NCI-H748 (cell line): ENCODE measurements around the gene SOBP.
"Not testable (repeated sequence)": the region's sequence is repeated elsewhere in the genome, so short reads cannot be mapped to it uniquely, and the experiment has no call there.

Experiments
- DNase-seq: peaks from one replicate; lab custom pipeline; 2025; ENCODE audit not compliant: unreplicated experiment; lab: John Stamatoyannopoulos, UW

Gene SOBP

DNA sequence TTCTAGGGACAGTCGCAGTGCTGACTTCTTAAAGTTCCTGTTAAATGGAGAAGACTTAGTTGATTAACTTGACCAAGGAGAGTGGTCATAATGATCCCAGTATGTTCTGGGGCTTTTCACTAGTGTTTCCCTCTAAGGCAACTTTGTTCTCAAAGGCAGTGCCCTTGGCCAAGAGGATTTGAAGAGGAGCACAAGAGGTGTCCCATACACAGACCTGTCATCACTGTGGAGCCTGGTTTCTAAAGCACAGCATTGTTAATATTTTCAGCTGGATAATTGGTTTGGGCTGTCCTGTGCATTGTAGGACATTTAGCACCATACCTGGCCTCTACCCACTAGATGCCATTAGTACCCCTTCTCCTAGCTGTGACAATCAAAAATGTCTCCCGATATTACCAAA is 30.8 kb downstream of the SOBP start:
- not testable (repeated sequence) for DNase-seq

DNA sequence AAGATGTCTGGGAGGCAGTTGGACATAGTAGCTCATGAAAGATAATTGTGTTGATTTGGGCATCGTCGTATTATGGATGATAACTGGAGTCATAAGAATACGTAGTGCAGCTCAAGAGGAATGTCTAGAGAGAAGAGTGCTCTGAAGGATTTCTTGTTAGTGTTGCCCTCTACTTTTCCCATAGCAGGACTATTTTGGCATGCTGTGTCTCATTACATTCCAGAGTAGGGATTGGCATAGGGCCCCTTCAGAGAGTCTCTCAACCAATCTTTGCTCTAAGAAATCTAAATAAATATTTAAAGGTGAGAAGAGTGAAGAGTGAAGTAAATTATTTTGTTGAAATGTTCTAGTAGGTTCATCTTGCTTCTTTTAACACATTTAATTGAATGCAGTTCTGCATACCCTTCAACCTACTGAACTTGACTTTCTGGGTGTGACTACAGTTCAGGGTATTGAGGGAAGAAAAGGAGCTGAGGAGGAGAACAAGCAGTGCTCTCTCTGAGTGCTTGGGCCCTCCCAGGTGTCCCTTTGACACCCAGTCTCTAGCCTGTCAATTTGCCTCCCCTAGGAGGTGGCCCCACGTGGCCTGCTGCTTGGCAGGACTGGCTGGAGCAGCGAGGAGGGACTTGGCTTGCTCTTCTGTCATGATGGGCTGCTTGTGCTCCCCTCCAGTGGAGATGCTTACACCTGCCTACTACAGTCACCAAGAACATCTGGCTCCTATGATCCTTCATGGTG is 33.3 kb downstream of the SOBP start:
- no peak for DNase-seq

DNA sequence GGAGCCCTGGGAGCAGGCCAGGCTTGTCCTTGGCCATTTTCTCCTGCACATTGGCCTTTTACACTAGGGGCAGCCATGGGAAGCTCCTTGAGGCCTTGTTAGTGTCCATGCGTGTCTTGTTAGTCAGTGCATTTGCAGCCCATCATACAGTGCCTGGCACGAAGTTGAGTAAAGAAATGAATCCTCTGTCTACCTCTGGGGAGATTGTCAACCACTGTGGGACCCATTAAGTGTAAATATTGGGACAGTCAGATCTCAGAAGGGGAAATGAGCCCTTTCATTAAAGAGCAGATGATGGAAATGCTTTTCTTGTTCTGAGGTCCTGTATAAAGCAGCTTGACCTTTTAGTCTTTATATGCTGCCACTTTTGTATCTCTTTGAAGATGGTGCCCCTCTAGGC is 33.9 kb downstream of the SOBP start:
- DNase-seq: no peak

DNA sequence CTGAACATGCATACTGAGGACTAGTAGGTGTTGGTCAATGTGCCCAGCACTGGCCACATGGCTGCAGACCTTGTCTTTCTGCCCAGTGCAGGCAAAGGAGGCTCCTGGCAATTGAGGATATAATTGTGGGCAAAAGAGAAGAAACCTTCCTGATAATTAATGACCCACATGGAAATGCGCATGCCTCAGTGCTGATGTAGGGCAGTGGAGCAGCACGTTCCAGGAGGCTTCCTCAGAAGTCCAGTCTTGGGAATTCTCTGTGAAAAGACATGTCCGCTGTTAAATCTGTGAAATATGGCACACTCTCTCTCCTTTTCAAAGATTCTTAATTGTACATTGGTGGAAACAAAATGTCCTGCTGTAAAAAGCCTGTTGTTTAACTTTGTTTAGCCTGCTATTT is 34.7 kb downstream of the SOBP start:
- no peak for DNase-seq

DNA sequence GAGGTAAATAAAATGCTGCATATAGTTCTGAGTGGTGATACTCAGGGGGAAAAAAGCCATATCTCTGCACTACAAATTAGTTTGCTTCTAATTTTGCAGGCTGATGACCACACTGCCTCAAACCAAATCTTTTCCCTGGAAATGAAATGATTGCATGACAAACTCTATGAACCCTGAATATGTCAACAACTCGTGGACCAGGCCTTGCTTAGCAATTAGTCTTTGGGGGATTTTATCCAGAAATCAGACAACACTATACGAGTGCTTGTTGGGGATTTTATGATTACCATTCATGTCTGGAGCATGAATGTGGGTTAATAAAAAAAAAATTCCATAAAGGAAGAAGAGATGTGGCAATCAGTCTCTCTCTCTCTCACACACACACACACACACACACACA is 42.0 kb downstream of the SOBP start:
- DNase-seq: no peak

DNA sequence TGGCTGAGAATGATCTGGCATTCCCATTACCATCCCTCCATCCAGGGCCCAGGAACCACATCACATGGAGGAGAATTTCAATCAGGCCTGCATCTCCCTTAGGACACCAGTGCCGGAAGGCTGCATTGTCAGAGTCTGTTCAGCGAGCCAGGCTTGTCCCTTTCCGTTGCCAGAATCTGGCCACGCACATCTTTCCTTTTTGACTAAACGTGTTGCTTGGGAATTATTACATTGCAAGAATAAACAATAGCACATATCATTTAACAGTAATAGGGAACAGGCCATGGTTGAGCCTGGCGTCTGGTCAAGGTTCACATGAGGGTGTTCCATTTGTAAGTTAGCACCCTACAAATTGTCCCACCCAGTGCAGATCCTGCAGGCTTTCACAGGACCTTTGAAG is 42.8 kb downstream of the SOBP start:
- DNase-seq: no peak

DNA sequence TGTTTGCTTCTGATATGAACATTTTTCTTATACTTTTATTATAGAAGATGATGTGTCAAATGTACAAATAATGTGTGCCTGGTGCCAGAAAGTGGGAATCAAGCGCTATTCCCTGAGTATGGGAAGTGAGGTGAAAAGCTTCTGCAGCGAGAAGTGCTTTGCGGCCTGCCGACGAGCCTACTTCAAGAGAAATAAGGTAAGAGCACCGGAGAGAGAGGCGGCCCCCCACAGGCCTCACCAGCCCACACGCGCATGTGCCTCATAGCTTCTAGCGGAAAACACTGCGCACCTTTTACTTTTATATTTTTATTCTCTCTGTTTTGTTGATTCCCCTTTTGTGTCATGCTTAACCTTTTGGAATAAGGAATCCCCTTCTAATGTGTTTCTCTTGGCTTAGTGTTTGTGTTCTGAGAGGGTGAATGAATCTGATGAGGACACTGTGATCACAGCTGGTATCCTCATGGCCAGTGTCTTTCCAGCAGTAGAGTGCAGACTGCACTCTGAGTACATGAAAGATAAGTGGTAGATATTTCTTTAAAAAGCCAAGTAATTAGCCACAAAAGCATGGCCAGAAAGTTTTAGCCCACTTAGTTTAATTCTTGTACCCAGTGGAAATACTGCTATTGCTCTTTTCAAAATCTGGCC is 43.6 kb downstream of the SOBP start:
- no peak for DNase-seq

DNA sequence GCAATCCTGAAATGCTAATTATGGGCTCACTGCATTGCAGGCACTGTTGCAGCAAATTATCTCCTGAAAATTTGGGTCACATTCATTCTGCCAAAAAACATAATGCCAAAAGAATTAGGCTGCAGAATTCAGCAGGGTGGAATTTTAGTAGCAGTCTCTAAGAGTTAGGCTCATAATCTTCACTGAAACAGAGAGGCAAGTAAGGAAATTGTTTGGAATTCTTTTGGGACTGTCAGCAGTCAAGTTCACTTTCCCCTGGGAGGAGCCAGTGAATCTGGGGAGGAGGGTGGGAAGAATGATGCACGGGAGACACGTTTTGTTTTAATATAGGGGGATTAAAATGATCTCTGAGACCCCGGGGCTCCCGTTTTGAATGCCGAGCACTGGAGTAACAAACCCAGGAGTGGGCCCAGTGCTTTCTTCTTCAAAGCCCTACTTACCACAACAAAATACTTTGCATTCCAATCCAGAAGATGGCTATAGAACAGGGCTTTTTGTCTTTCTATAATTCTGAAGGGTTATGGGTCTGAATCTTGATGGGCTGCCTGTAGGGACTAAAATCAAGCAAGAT is 44.7 kb downstream of the SOBP start:
- DNase-seq: no peak

DNA sequence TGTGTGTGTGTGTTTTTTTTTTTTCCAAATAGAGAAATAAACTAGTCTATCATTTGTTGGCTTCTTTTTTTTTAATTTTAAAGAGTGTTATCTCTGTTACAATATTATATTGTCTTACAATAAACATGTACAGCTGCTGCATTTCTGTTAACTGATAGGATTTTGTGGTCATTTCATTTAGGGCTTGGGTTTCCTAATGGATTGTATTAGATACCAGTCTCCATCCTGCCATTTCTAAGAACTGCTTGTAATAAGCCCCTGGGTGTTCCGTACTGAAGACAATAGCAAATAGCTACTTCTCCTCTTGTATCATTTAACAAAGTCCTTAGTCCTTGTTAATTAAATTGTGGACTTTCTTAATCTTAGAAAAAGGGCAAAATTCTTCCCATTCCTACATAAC is 45.7 kb downstream of the SOBP start:
- DNase-seq: no peak

DNA sequence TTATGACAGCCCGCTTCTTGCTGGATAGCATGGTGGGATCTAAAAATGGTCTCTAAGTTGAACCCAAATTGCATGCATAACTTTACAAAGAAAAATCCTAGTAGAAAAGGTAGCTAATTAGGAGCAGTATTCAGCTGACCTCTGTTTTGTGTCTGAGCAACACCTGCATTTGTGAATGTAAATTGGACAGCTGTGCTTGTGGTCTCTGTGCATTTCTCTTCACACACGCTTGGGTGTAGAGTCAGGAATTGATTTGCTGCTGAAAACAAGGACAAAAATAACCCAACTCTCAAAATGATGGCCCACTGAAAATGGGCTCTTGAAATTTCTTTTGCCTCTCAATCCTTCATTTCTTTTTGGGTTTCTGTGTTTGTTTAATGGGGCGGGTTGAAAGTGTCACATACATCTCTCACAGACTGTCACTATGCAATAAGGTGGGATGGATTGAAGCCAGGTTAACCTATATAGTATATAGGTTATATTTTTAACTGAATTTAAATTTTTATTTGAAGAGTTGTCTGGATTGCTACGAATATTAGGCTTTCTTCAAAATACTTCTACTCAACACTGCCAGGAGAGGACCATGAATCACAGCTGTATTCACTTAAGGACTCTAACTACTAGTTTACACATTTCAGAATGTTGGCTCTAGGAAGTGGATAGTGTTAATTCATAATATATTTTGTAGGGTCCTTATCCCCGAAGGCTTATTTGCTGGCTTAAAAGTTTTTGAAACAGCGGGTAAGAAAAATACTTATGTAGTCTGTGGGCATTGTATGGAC is 46.5 kb downstream of the SOBP start:
- no peak for DNase-seq

DNA sequence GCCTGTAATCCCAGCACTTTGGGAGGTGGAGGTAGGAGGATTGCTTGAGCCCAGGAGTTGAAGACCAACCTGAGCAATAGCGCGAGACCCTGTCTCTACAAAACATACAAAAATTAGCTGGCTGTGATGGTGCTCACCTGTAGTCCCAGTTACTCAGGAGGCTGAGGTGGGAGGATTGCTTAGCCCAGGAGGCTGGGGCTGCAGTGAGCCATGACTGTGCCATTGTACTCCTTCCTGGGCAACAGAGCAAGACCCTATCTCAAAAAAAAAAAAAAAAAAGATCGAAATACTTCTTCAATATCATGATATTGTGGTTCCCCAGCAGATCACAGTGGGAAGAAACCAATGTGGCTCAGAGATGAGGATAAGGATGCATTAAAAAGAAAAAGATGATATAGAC is 47.6 kb downstream of the SOBP start:
- DNase-seq: no peak

DNA sequence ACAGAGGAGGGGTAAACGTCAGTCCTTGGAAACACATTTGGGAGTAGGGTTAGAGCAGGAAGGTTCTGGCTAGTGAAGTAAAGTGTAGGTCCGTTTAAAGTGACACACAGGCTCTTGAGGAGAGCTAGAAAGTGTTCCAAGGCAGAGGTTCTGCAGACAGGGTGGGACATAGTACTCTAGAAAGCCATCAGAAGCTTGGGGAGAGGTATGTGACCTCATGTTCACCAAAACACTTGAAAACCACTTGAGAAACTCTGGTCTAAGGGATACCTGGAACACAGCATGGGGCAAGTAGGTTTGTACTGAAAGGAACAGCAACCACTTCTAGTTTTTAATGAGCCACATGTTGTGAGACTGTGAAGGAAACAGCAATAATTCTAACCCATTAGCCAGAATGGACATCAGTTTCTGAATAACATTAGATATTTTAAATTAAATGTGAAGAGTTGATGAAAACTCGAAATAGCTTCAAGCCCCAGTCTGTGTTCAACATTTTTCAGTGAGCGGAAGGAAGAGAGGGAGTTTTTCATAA is 49.0 kb downstream of the SOBP start:
- DNase-seq: peak; percentile 22

DNA sequence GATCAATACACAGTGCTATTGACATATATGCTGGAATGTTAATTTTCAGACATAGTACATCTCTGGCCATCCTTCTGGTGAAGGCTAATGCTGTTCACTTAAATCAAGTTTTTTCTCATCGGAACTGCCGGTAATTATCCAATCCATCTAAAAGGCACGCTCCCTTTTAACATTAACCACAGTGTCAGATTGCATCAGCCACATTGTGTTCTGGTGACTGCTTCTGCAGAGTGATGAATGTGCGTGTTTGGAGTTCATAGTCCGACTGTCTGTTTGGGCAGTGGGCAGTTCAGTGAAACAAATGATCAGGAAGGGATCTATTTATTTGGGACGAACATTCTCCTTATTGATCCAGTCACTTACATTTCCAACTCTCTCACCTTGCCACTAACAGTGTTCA is 49.5 kb downstream of the SOBP start:
- peak; percentile 84 for DNase-seq

DNA sequence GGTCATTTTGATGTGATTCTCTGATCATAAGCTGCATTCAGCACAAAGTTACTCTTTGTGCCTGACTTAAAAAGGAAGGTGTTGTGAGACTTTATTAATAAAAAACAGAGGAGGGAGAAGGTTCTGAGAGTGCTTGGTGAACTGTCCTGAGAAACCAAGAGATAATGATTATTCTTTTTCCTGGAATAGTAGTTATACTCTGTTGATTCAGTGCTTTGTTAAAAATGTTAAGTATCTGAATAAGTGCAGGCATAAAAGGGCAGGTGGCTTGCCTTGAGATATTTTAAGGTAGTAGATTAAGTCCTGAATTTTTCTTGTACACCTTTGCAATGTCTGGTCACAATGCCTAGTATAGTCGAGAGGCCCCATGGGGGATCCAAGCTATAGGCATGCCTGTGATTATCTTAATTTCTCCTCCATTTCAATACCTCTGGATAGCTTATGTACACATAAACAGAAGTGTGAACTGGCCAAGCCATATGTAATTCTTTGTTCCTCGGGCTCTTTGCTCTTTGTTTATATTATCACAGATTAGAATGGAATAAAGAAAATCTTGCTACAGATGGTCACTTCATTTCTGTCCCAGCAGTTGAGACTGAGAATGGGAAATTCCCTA is 50.0 kb downstream of the SOBP start:
- peak; percentile 86 for DNase-seq

DNA sequence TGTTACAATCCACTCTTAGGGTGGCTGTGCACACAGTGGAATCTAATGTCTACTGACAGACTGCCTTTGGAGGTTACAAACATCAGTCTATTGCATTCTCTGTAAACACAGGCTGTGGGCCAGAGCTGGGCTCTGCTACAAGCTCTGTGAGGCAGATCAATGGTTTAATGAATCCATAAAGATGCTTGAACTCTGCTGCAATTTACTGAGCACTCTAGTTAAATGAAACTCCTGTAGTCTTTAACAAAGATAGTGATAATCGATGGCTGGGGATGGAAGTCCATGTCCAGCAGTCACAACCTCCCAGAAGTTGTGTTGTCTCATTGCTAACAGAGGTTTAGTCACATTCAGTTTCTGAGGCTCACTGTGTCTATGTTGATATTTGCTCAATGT is 50.5 kb downstream of the SOBP start:
- peak; percentile 86 for DNase-seq

DNA sequence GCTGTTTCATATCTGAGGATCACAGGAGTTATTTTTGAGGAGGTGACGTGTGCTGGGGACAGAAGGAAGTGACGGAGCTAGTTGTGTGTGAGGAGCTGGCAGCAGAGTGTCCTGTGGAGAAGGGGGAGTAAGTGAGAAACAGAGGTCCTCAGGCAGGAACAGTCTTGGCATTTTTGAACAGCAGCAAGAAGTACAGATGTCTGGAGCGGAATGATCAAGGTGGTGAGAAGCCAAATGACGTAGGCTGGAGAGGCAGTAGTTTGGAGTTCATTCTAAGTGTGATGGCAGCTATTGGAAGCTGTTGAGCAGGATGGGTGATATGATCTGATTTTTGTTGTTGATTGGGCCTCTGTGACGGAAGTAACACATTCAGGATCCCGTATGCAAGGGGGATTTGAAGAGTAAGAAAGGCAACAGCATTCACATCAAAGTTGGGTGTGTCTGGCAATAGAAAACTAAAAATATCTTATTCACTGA is 52.3 kb downstream of the SOBP start:
- no peak for DNase-seq

DNA sequence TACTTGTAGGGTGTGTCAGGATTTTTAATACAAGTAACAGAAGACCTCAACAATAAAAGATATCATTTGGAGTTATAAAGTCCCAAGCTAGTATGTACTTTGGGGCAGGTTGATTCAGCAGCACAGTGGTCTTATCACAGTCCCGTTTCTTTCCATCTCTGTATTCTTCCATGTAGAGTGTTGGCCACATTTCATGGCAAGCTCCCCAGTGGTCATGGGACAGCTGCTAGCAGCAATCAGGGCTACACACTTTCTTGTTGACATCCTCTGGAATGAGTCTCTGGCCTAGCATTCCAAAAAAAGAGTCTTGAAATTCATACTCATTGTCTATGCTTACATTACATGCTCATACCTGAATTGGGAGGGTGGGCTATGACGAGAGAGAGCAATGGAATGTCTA is 53.2 kb downstream of the SOBP start:
- no peak for DNase-seq

DNA sequence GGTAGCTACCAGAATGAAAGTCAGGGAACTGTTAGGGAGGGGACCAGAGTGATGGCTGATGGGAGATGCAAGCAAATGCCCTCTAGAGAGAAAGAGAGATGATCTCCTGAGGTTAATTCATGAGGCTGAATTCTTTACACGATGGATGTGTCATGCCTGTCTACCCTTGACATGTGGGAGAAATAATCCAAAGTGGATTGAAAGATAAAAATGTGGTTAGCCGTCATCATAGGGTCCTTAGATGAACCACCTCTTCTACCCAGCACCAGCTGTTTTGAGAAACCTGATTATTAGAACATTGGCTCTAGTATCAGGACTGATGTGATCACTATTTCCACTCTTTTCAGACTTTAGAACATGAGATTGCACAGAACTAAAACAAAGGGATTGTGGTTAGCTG is 53.6 kb downstream of the SOBP start:
- DNase-seq: no peak

DNA sequence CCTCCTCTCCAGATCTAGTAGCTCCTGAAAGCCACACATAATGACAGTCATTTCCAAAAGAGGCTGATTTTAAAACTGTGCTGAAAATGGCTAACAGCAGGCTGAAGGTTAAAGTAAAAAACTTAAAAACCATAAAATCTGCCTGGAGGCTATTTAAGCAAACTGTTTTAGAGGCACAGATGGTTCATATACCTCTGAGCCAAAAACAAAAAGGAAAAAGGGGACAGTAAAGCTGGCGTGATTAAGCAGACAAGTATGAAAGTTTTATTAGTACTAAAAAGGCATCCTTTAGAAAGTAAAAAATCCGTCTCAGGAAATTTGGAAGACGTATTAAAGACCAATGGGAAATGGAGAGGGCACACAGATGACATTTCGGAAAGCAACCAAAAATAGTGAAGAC is 55.8 kb downstream of the SOBP start:
- DNase-seq: no peak

DNA sequence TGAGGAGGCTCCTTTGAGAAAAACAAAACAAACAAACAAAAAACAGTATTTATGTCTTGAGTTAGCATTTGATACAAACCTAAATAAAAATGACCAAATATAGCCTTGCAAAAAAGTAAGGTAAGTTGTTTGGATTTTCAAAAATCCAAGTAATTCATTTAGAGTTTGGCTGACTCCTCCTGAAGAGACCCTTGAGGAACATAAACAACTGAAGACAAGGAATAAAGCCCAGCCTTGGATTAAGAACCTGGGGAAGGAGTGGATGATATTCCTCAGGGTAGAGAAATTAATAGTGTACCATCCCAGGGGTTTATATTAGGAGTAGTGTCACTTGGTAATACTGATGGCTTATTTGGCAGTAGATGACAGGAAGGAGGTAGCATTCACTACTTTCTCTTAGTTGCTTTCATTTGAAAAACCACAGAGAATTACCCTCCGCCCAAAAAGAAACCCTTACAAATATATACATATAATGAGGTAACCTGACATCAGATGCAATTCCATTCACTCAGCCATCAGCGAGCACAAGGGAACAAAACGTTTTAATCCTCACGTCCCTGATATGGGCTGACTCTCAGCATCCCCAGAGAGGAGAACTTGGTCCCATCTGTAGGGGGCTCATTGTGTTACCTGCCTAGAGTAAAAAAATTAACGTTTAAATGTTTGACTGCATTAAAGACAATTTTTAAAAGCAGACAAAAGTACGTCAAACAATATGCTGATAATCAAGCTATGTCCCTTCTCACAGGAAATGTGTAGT is 57.0 kb downstream of the SOBP start:
- peak; percentile 93 for DNase-seq
